ENCODE data around the gene SIPA1L3.

Gene SIPA1L3

DNA sequence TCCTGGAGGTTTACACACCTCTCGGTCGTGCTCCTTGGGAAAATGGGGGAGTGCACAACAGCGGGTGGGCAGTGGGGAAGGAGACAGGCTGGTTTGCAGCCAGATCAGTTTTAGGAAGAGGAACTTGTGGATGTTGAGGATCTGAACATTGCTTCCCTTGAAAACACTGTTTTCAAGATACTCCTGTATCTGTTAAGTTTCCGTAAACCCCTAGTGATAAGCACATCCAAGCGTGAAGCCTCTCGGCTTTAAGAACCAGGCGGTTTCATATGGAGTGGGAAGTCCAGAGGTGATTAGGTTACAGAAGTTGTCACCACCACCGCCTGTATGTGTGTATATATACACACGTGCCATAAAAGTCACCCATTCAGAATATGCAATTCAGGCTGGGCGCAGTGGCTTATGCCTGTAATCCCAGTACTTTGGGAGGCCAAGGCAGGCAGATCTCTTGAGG lies 47.4 kb downstream of the SIPA1L3 start (continued):
- TF ChIP-seq, protein P1, sequence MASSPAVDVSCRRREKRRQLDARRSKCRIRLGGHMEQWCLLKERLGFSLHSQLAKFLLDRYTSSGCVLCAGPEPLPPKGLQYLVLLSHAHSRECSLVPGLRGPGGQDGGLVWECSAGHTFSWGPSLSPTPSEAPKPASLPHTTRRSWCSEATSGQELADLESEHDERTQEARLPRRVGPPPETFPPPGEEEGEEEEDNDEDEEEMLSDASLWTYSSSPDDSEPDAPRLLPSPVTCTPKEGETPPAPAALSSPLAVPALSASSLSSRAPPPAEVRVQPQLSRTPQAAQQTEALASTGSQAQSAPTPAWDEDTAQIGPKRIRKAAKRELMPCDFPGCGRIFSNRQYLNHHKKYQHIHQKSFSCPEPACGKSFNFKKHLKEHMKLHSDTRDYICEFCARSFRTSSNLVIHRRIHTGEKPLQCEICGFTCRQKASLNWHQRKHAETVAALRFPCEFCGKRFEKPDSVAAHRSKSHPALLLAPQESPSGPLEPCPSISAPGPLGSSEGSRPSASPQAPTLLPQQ (tag by site-specific recombination; IDR thresholded peaks at IDR 0.05) = no peak; the same call in 1 of the 2 replicates
- no peak for TF ChIP-seq ZNF626 (tag by site-specific recombination; IDR thresholded peaks at IDR 0.05)
- TF ChIP-seq ZNF521 (tag by site-specific recombination; IDR thresholded peaks at IDR 0.05) = no peak
- no peak for TF ChIP-seq ZNF391 (tag by site-specific recombination; IDR thresholded peaks at IDR 0.05; ENCODE audit: borderline replicate concordance, low read depth)
- no peak for TF ChIP-seq ZNF311 (tag by site-specific recombination; IDR thresholded peaks at IDR 0.05; ENCODE audit: borderline replicate concordance)
- TF ChIP-seq, protein P2, sequence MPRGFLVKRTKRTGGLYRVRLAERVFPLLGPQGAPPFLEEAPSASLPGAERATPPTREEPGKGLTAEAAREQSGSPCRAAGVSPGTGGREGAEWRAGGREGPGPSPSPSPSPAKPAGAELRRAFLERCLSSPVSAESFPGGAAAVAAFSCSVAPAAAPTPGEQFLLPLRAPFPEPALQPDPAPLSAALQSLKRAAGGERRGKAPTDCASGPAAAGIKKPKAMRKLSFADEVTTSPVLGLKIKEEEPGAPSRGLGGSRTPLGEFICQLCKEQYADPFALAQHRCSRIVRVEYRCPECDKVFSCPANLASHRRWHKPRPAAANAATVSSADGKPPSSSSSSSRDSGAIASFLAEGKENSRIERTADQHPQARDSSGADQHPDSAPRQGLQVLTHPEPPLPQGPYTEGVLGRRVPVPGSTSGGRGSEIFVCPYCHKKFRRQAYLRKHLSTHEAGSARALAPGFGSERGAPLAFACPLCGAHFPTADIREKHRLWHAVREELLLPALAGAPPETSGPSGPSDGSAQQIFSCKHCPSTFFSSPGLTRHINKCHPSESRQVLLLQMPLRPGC (tag by site-specific recombination; IDR thresholded peaks at IDR 0.05) = no peak
- peak; percentile 56 for TF ChIP-seq EGR2 (tag by site-specific recombination; IDR thresholded peaks at IDR 0.05; ENCODE audit: low read depth)
- peak; percentile 45; the same call in 1 of the 2 replicates for TF ChIP-seq ZNF561 (tag by site-specific recombination; IDR thresholded peaks at IDR 0.05; ENCODE audit: borderline replicate concordance)
- no peak for TF ChIP-seq KLF9 (tag by site-specific recombination; IDR thresholded peaks at IDR 0.05; ENCODE audit: low read depth)
- no peak for TF ChIP-seq ZNF138 (tag by site-specific recombination; IDR thresholded peaks at IDR 0.05; ENCODE audit: borderline replicate concordance)
- TF ChIP-seq KLF7 (tag by site-specific recombination; IDR thresholded peaks at IDR 0.05; ENCODE audit: borderline replicate concordance) = no peak
- TF ChIP-seq KLF16 (tag by site-specific recombination; IDR thresholded peaks at IDR 0.05) = no peak
- TF ChIP-seq ZNF558 (tag by site-specific recombination; IDR thresholded peaks at IDR 0.05) = no peak
- TF ChIP-seq, protein P3, sequence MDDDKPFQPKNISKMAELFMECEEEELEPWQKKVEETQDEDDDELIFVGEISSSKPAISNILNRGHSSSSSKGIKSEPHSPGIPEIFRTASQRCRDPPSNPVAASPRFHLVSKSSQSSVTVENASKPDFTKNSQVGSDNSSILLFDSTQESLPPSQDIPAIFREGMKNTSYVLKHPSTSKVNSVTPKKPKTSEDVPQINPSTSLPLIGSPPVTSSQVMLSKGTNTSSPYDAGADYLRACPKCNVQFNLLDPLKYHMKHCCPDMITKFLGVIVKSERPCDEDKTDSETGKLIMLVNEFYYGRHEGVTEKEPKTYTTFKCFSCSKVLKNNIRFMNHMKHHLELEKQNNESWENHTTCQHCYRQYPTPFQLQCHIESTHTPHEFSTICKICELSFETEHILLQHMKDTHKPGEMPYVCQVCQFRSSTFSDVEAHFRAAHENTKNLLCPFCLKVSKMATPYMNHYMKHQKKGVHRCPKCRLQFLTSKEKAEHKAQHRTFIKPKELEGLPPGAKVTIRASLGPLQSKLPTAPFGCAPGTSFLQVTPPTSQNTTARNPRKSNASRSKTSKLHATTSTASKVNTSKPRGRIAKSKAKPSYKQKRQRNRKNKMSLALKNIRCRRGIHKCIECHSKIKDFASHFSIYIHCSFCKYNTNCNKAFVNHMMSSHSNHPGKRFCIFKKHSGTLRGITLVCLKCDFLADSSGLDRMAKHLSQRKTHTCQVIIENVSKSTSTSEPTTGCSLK (tag by site-specific recombination; IDR thresholded peaks at IDR 0.05) = no peak
- no peak for TF ChIP-seq ZNF792 (tag by site-specific recombination; IDR thresholded peaks at IDR 0.05)
- TF ChIP-seq ZNF223 (tag by site-specific recombination; IDR thresholded peaks at IDR 0.05) = no peak
- no peak for TF ChIP-seq ZNF114 (tag by site-specific recombination; IDR thresholded peaks at IDR 0.05)
- TF ChIP-seq ZFP69B (tag by site-specific recombination; IDR thresholded peaks at IDR 0.05) = no peak
- TF ChIP-seq ZNF600 (tag by site-specific recombination; IDR thresholded peaks at IDR 0.05) = peak; percentile 80
- no peak for TF ChIP-seq FEZF1 (tag by site-specific recombination; IDR thresholded peaks at IDR 0.05)
- peak; percentile 34; the same call in 1 of the 2 replicates for TF ChIP-seq IKZF3 (tag by site-specific recombination; IDR thresholded peaks at IDR 0.05)
- peak; percentile 42; the same call in 1 of the 2 replicates for TF ChIP-seq ZFHX2 (tag by site-specific recombination; conservative IDR thresholded peaks at IDR 0.05)
- TF ChIP-seq, protein P4, sequence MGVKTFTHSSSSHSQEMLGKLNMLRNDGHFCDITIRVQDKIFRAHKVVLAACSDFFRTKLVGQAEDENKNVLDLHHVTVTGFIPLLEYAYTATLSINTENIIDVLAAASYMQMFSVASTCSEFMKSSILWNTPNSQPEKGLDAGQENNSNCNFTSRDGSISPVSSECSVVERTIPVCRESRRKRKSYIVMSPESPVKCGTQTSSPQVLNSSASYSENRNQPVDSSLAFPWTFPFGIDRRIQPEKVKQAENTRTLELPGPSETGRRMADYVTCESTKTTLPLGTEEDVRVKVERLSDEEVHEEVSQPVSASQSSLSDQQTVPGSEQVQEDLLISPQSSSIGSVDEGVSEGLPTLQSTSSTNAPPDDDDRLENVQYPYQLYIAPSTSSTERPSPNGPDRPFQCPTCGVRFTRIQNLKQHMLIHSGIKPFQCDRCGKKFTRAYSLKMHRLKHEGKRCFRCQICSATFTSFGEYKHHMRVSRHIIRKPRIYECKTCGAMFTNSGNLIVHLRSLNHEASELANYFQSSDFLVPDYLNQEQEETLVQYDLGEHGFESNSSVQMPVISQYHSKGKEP (tag by site-specific recombination; IDR thresholded peaks at IDR 0.05) = 0 out of 2 replicates have a peak, but pooled peaks have one; percentile 33
- TF ChIP-seq HOXD13 (CRISPR knock-in tag; IDR thresholded peaks at IDR 0.05; ENCODE audit: borderline replicate concordance) = no peak
- TF ChIP-seq, protein P5, sequence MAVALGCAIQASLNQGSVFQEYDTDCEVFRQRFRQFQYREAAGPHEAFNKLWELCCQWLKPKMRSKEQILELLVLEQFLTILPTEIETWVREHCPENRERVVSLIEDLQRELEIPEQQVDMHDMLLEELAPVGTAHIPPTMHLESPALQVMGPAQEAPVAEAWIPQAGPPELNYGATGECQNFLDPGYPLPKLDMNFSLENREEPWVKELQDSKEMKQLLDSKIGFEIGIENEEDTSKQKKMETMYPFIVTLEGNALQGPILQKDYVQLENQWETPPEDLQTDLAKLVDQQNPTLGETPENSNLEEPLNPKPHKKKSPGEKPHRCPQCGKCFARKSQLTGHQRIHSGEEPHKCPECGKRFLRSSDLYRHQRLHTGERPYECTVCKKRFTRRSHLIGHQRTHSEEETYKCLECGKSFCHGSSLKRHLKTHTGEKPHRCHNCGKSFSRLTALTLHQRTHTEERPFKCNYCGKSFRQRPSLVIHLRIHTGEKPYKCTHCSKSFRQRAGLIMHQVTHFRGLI (tag by site-specific recombination; IDR thresholded peaks at IDR 0.05) = peak; percentile 16; the same call in 1 of the 2 replicates
- TF ChIP-seq ZBTB21 (tag by site-specific recombination; IDR thresholded peaks at IDR 0.05) = no peak
- TF ChIP-seq, protein P6, sequence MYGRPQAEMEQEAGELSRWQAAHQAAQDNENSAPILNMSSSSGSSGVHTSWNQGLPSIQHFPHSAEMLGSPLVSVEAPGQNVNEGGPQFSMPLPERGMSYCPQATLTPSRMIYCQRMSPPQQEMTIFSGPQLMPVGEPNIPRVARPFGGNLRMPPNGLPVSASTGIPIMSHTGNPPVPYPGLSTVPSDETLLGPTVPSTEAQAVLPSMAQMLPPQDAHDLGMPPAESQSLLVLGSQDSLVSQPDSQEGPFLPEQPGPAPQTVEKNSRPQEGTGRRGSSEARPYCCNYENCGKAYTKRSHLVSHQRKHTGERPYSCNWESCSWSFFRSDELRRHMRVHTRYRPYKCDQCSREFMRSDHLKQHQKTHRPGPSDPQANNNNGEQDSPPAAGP (tag by site-specific recombination; IDR thresholded peaks at IDR 0.05) = no peak
- TF ChIP-seq ZEB2 (tag by site-specific recombination; IDR thresholded peaks at IDR 0.05) = no peak
- TF ChIP-seq GLI4 (tag by site-specific recombination; IDR thresholded peaks at IDR 0.05) = no peak
- TF ChIP-seq, protein P7, sequence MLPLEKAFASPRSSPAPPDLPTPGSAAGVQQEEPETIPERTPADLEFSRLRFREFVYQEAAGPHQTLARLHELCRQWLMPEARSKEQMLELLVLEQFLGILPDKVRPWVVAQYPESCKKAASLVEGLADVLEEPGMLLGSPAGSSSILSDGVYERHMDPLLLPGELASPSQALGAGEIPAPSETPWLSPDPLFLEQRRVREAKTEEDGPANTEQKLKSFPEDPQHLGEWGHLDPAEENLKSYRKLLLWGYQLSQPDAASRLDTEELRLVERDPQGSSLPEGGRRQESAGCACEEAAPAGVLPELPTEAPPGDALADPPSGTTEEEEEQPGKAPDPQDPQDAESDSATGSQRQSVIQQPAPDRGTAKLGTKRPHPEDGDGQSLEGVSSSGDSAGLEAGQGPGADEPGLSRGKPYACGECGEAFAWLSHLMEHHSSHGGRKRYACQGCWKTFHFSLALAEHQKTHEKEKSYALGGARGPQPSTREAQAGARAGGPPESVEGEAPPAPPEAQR (tag by site-specific recombination; IDR thresholded peaks at IDR 0.05) = no peak
- no peak for TF ChIP-seq OSR2 (tag by site-specific recombination; IDR thresholded peaks at IDR 0.05)
